OCI-LY3 (cell line): ENCODE results near the gene ATP2C1.

Source experiments
- H2AFZ ChIP-seq: fragments of 200-600, 300-600 bp; shearing (Covaris generic); 2 replicates; pipeline ENCODE4 v1.6.0; 2014; ENCODE audit warnings: antibody characterized with exemption, low read depth, low read length
- H3K27ac ChIP-seq: fragments of 200-600, 300-600 bp; sonication (generic); 2 replicates; pipeline ENCODE4 v1.5.1; 2014; ENCODE audit warnings: mild to moderate bottlenecking, low read length, moderate library complexity, mixed read lengths
- H3K27me3 ChIP-seq: fragments of 200-600, 300-600 bp; sonication (generic); 2 replicates; pipeline ENCODE4 v1.6.1; 2014; ENCODE audit warnings: low read depth, low read length, mixed read lengths
- H3K36me3 ChIP-seq: fragments of 200-600, 300-600 bp; sonication (generic); replicated peaks from 2 replicates; pipeline ENCODE3; 2014; ENCODE audit warnings: low read depth, low read length, mixed read lengths
- H3K4me1 ChIP-seq: fragments of 300-600, 200-600 bp; sonication (generic); 2 replicates; pipeline ENCODE4 v1.6.1; 2014; ENCODE audit warnings: low read length, mixed read lengths
- H3K4me2 ChIP-seq: fragments of 200-600, 300-600 bp; sonication (generic); 2 replicates; pipeline ENCODE4 v1.6.1; 2014; ENCODE audit warnings: low read length, mixed read lengths
- H3K4me3 ChIP-seq: fragments of 300-600, 200-600 bp; sonication (generic); 2 replicates; pipeline ENCODE4 v1.5.1; 2014; ENCODE audit warnings: antibody characterized with exemption, mild to moderate bottlenecking, low read length, moderate library complexity
- H3K79me2 ChIP-seq: fragments of 300-600, 200-600 bp; shearing (Covaris generic); 2 replicates; pipeline ENCODE4 v1.6.1; 2014; ENCODE audit warnings: mild to moderate bottlenecking, low read length, mixed read lengths
- H3K9ac ChIP-seq: fragments of 300-600, 200-600 bp; shearing (Covaris generic); 2 replicates; pipeline ENCODE4 v1.6.0; 2014; ENCODE audit warnings: mild to moderate bottlenecking, low read length, moderate library complexity
- H3K9me3 ChIP-seq: fragments of 200-600, 300-600 bp; shearing (Covaris generic); 2 replicates; pipeline ENCODE4 v1.6.1; 2014; ENCODE audit warnings: low read length, mixed read lengths; ENCODE audit not compliant: insufficient read depth
- H4K20me1 ChIP-seq: fragments of 200-600, 300-600 bp; sonication (generic); 2 replicates; pipeline ENCODE4 v1.6.1; 2016; ENCODE audit warnings: low read length, mixed read lengths; ENCODE audit not compliant: insufficient read depth
- CTCF ChIP-seq: fragments of 200-600, 300-600 bp; sonication (generic); IDR thresholded peaks from 2 replicates; pipeline ENCODE4 v1.5.1; 2014; ENCODE audit warnings: antibody characterized with exemption, low read length, low read depth
- EZH2phosphoT487 ChIP-seq: fragments of 200-600 bp; shearing (Covaris generic); IDR thresholded peaks from 2 replicates; pipeline ENCODE4 v1.6.1; 2018; ENCODE audit warnings: antibody characterized with exemption, mixed run types, low read depth

ATP2C1 gene

GRCh38 chr3:130948001-130948773, 54.3 kb downstream of the ATP2C1 start:
- Histone ChIP-seq H3K27me3 (no peaks in the 10 kb centered on the region), H2AFZ (no peak overlapping the region), H3K4me1 (peaks cover 20% of the 10 kb centered on the region), H3K79me2 (no peaks in the 10 kb centered on the region), H3K36me3 (peaks cover 30% of the 10 kb centered on the region), H3K4me3 (no peak overlapping the region), H4K20me1 (no peaks in the 10 kb centered on the region), H3K9ac (no peak overlapping the region), H3K27ac (no peak overlapping the region), H3K9me3 (no peaks in the 10 kb centered on the region), H3K4me2 (0 out of 2 replicates have a peak overlapping the region, but pooled peaks have one; percentile 5)
- TF ChIP-seq EZH2phosphoT487 (no peak), CTCF (no peak)

- H2AFZ ChIP-seq = no peak overlapping the region
- no peak overlapping the region for H3K9ac ChIP-seq
- H3K79me2 ChIP-seq = no peaks in the 10 kb centered on the region
- no peak overlapping the region for H3K4me3 ChIP-seq
- H3K4me1 ChIP-seq = peaks cover 20% of the 10 kb centered on the region
- H3K9me3 ChIP-seq = no peaks in the 10 kb centered on the region
- H3K4me2 ChIP-seq = peak overlapping the region; percentile 5
- TF ChIP-seq CTCF (no peak), EZH2phosphoT487 (no peak)
- H3K36me3 ChIP-seq = peaks cover 30% of the 10 kb centered on the region
- H4K20me1 ChIP-seq = no peaks in the 10 kb centered on the region
- H3K27me3 ChIP-seq = no peaks in the 10 kb centered on the region
- peak overlapping the region; percentile 14; the same call in 1 of the 2 replicates for H3K27ac ChIP-seq
These were observed 55.0 kb downstream of the ATP2C1 start for GRCh38 chr3:130948929-130949328.

GRCh38 chr3:130950124-130950523, 56.2 kb downstream of the ATP2C1 start:
- Histone ChIP-seq H3K4me2 (no peak overlapping the region), H3K27me3 (no peaks in the 10 kb centered on the region), H3K27ac (no peak overlapping the region), H3K9ac (no peak overlapping the region), H3K79me2 (no peaks in the 10 kb centered on the region), H3K36me3 (peaks cover 30% of the 10 kb centered on the region), H3K4me1 (peaks cover 20% of the 10 kb centered on the region), H4K20me1 (no peaks in the 10 kb centered on the region), H2AFZ (no peak overlapping the region), H3K9me3 (no peaks in the 10 kb centered on the region), H3K4me3 (no peak overlapping the region)
- no peak for TF ChIP-seq CTCF
- no peak for TF ChIP-seq EZH2phosphoT487

- Histone ChIP-seq H3K4me2 (no peak overlapping the region), H4K20me1 (no peaks in the 10 kb centered on the region), H3K9me3 (no peaks in the 10 kb centered on the region), H3K36me3 (peaks cover 29% of the 10 kb centered on the region), H3K9ac (no peak overlapping the region), H2AFZ (no peak overlapping the region), H3K27ac (no peak overlapping the region), H3K79me2 (no peaks in the 10 kb centered on the region), H3K4me1 (peaks cover 20% of the 10 kb centered on the region), H3K4me3 (no peak overlapping the region), H3K27me3 (no peaks in the 10 kb centered on the region)
- no peak for TF ChIP-seq CTCF
- TF ChIP-seq EZH2phosphoT487 = no peak
These were observed 56.8 kb downstream of the ATP2C1 start for GRCh38 chr3:130950641-130951040.
